SK-N-SH (cell line): Measurements from ENCODE around the gene THSD4. TPM values are rescaled to one million over a fixed set of nuclear protein-coding genes. Genes with fewer than 3 reads are reported as not detected.

Experiments used
- CTCF ChIA-PET: fragments of 300-600, 350-600 bp; formaldehyde crosslinking; extraction: SDS; loops from one replicate; lab custom pipeline; 2021; lab: Yijun Ruan, JAX
- POLR2A ChIA-PET: fragments of 350-600 bp; sonication (Branson Sonifier 250); formaldehyde crosslinking; extraction: SDS; loops from one replicate; lab custom pipeline; 2020; ENCODE audit warnings: antibody characterized with exemption, inconsistent platforms; lab: Yijun Ruan, JAX
- DNase-seq: peaks from one replicate; pipeline ENCODE4 v3.0.0; 2012
- H2AFZ ChIP-seq: fragments of 200-600 bp; sonication (generic); 2 replicates; pipeline ENCODE4 v1.8.1; 2016; ENCODE audit warnings: antibody characterized with exemption, mild to moderate bottlenecking, low read depth
- H3F3A ChIP-seq: fragments of 200-600 bp; sonication (generic); replicated peaks from 2 replicates; pipeline ENCODE3; 2016; ENCODE audit warnings: antibody characterized with exemption, mild to moderate bottlenecking; ENCODE audit not compliant: insufficient read depth
- H3K27ac ChIP-seq, 2 experiments: fragments of 200-500 bp in 1 of 2; fragments of 200-600 bp in 1 of 2; sonication (Bioruptor generic) in 1 of 2; sonication (generic), shearing (Covaris generic) in 1 of 2; 2 replicates each; pipeline versions ENCODE4 v1.5.1 to v1.6.1; 2014 to 2016; ENCODE audit warnings: low read depth in 2 of 2, inconsistent platforms in 1 of 2, low read length in 1 of 2, mild to moderate bottlenecking in 1 of 2, mixed read lengths in 1 of 2
- H3K27me3 ChIP-seq: fragments of 200-600 bp; sonication (generic), shearing (Covaris generic); 2 replicates; pipeline ENCODE4 v1.6.1; 2016; ENCODE audit warnings: mixed run types; ENCODE audit not compliant: insufficient read depth
- H3K36me3 ChIP-seq, 2 experiments: fragments of 200-500 bp in 1 of 2; fragments of 200-600 bp in 1 of 2; sonication (Bioruptor generic) in 1 of 2; sonication (generic) in 1 of 2; replicated peaks in 1 of 2; 2 replicates each; pipeline versions ENCODE3 to v1.5.1; 2014 to 2016; ENCODE audit warnings: low read length in 1 of 2, mild to moderate bottlenecking in 1 of 2; ENCODE audit not compliant: insufficient read depth in 2 of 2, control insufficient read depth in 1 of 2
- H3K4me1 ChIP-seq, 2 experiments: fragments of 200-500 bp in 1 of 2; fragments of 200-600 bp in 1 of 2; sonication (Bioruptor generic) in 1 of 2; sonication (generic), shearing (Covaris generic) in 1 of 2; 2 replicates each; pipeline versions ENCODE4 v1.5.1 to v1.6.1; 2014 to 2016; ENCODE audit warnings: low read depth in 1 of 2, low read length in 1 of 2, mixed run types in 1 of 2; ENCODE audit not compliant: insufficient read depth in 2 of 2, control insufficient read depth in 1 of 2
- H3K4me2 ChIP-seq: fragments of 200-600 bp; sonication (generic), shearing (Covaris generic); 2 replicates; pipeline ENCODE4 v1.6.1; 2017; ENCODE audit warnings: mixed run types
- H3K4me3 ChIP-seq, 2 experiments: fragments of 200-500 bp in 1 of 2; fragments of 200-600 bp in 1 of 2; sonication (Bioruptor generic) in 1 of 2; sonication (generic), shearing (Covaris generic) in 1 of 2; 2 replicates each; pipeline versions ENCODE4 v1.5.1 to v1.8.1; 2014 to 2016; ENCODE audit warnings: low read depth in 2 of 2, inconsistent platforms in 1 of 2, low read length in 1 of 2, mild to moderate bottlenecking in 1 of 2, mixed read lengths in 1 of 2, moderate library complexity in 1 of 2
- H3K79me2 ChIP-seq: fragments of 200-600 bp; sonication (generic); 2 replicates; pipeline ENCODE4 v1.8.1; 2017; ENCODE audit warnings: mild to moderate bottlenecking; ENCODE audit not compliant: insufficient read depth
- H3K9ac ChIP-seq: fragments of 200-600 bp; sonication (generic); 2 replicates; pipeline ENCODE4 v1.6.1; 2017; ENCODE audit warnings: mixed run types
- H3K9me2 ChIP-seq: fragments of 200-600 bp; sonication (generic); 2 replicates; pipeline ENCODE4 v1.6.1; 2017; ENCODE audit warnings: mixed run types
- H3K9me3 ChIP-seq: fragments of 200-600 bp; sonication (generic); 2 replicates; pipeline ENCODE4 v1.6.1; 2017; ENCODE audit warnings: mixed run types, mild to moderate bottlenecking, moderate library complexity
- H4K20me1 ChIP-seq: fragments of 200-600 bp; sonication (generic); 2 replicates; pipeline ENCODE4 v1.6.1; 2017; ENCODE audit warnings: mild to moderate bottlenecking, mixed run types; ENCODE audit not compliant: insufficient read depth
- CHD2 ChIP-seq: fragments of 150-350 bp; IDR thresholded peaks from 2 replicates; pipeline ENCODE4 v1.6.1; 2018; ENCODE audit warnings: low read length; ENCODE audit not compliant: partially characterized antibody
- CTCF ChIP-seq: fragments of 200-600 bp; sonication (generic); IDR thresholded peaks from 2 replicates; pipeline ENCODE4 v1.6.1; 2017; ENCODE audit warnings: antibody characterized with exemption, mild to moderate bottlenecking, moderate library complexity
- ELF1 ChIP-seq: IDR thresholded peaks from 2 replicates; pipeline ENCODE4 v1.4.0; 2012
- EZH2phosphoT487 ChIP-seq: fragments of 200-600 bp; sonication (generic); IDR thresholded peaks from 2 replicates; pipeline ENCODE4 v1.6.1; 2017; ENCODE audit warnings: low read depth, mixed run types, mild to moderate bottlenecking, antibody characterized with exemption, moderate library complexity, borderline replicate concordance
- FOSL2 ChIP-seq: IDR thresholded peaks from 2 replicates; pipeline ENCODE4 v1.4.0; 2012; ENCODE audit warnings: low read depth, mild to moderate bottlenecking, moderate library complexity, borderline replicate concordance
- GABPA ChIP-seq: IDR thresholded peaks from 2 replicates; pipeline ENCODE4 v1.4.0; 2012; ENCODE audit warnings: low read depth, mild to moderate bottlenecking
- JUND ChIP-seq: IDR thresholded peaks from 2 replicates; pipeline ENCODE4 v1.4.0; 2012
- MAX ChIP-seq: IDR thresholded peaks from 2 replicates; pipeline ENCODE4 v1.4.0; 2012; ENCODE audit warnings: low read depth
- PBX3 ChIP-seq: IDR thresholded peaks from 2 replicates; pipeline ENCODE4; 2012
- RCOR1 ChIP-seq: fragments of 150-350 bp; IDR thresholded peaks from 2 replicates; pipeline ENCODE4 v1.6.1; 2017; ENCODE audit warnings: antibody characterized with exemption, low read length
- TAF1 ChIP-seq: IDR thresholded peaks from 2 replicates; pipeline ENCODE4 v1.6.1; 2012; ENCODE audit warnings: low read depth, mild to moderate bottlenecking, low read length, moderate library complexity, borderline replicate concordance
- TCF12 ChIP-seq: IDR thresholded peaks from 2 replicates; pipeline ENCODE4 v1.4.0; 2012
- USF1 ChIP-seq: IDR thresholded peaks from 2 replicates; pipeline ENCODE4 v1.4.0; 2012; ENCODE audit warnings: low read depth, borderline replicate concordance
- WGBS: methylation state at CpG from one replicate; pipeline ENCODE4 v1.1.6; 2017; ENCODE audit warnings: low lambda C conversion rate; 5-methylcytosine and 5-hydroxymethylcytosine counted together
- polyA plus RNA-seq, 3 experiments: library from polyadenylated mRNA; depleted of rRNA; stranded (reverse); fragments of >200 nt; gene quantifications; 2 replicates each; pipeline ENCODE4 v1.2.3, GENCODE V29; 2012
- TF ChIP-seq, protein P1 (sequence below): fragments of 150-350 bp; IDR thresholded peaks from 2 replicates; pipeline ENCODE4 v1.6.1; 2017; ENCODE audit warnings: antibody characterized with exemption, low read length, low read depth, borderline replicate concordance

THSD4 gene
- polyA plus RNA-seq, 1 of the 3 experiments (the other 2 are of a cell fraction): 79.1 TPM

- TF ChIP-seq FOSL2 (no peak), MAX (no peak), ELF1 (no peak)
Observed at GRCh38 chr15:71385026-71385425, 269.8 kb downstream of the THSD4 start (continued).

- Histone ChIP-seq H3K27me3 (no peaks in the 10 kb centered on the region), H3K4me1 (peaks cover 0 to 3% of the 10 kb centered on the region in 2 experiments; a peak in 1 of 4 replicates), H3K36me3 (no peaks in the 10 kb centered on the region), H3K9me3 (no peaks in the 10 kb centered on the region), H3K27ac (no peak overlapping the region), H3K9me2 (no peaks in the 10 kb centered on the region), H3K79me2 (no peaks in the 10 kb centered on the region; the same call in 1 of the 2 replicates), H3F3A (no peaks in the 10 kb centered on the region), H2AFZ (no peak overlapping the region), H3K9ac (no peak overlapping the region), H3K4me3 (no peak overlapping the region), H4K20me1 (no peaks in the 10 kb centered on the region), H3K4me2 (no peak overlapping the region)
- POLR2A ChIA-PET: no interaction called here
- DNase-seq: no peak
- CTCF ChIA-PET: interaction anchor here (1.0 to 5.3 kb wide), 20 partner anchors 9 to 419 kb away, joined by 3 to 69 read pairs (median 6); partner anchors contain the start of gene THSD4
- TF ChIP-seq CTCF: no peak
- TF ChIP-seq ELF1: no peak
- TF ChIP-seq CHD2: no peak
- TF ChIP-seq, protein P1, sequence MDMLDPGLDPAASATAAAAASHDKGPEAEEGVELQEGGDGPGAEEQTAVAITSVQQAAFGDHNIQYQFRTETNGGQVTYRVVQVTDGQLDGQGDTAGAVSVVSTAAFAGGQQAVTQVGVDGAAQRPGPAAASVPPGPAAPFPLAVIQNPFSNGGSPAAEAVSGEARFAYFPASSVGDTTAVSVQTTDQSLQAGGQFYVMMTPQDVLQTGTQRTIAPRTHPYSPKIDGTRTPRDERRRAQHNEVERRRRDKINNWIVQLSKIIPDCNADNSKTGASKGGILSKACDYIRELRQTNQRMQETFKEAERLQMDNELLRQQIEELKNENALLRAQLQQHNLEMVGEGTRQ: no peak
- WGBS: 93% methylated on average over 4 of the region's 5 CpGs
Observed at GRCh38 chr15:71385457-71385856, 270.2 kb downstream of the THSD4 start.

GRCh38 chr15:71386005-71386404 is 270.7 kb downstream of the THSD4 start:
- Histone ChIP-seq H3K27me3 (no peaks in the 10 kb centered on the region), H3K36me3 (no peaks in the 10 kb centered on the region), H3K4me3 (no peak overlapping the region), H3K9me2 (no peaks in the 10 kb centered on the region), H3K4me1 (peaks cover 0 to 3% of the 10 kb centered on the region in 2 experiments; a peak in 1 of 4 replicates), H3K79me2 (no peaks in the 10 kb centered on the region; the same call in 1 of the 2 replicates), H3K9me3 (no peaks in the 10 kb centered on the region), H3K4me2 (no peak overlapping the region), H2AFZ (no peak overlapping the region), H3K27ac (no peak overlapping the region), H3F3A (no peaks in the 10 kb centered on the region), H3K9ac (no peak overlapping the region), H4K20me1 (no peaks in the 10 kb centered on the region)
- WGBS: 72% methylated on average over 2 of the region's 2 CpGs
- TF ChIP-seq RCOR1 (no peak), GABPA (no peak), TCF12 (no peak), TAF1 (no peak), EZH2phosphoT487 (no peak), PBX3 (no peak), ELF1 (no peak), FOSL2 (no peak), USF1 (no peak), JUND (no peak)
- POLR2A ChIA-PET: no interaction called here
- DNase-seq: no peak
- CTCF ChIA-PET: interaction anchor here (0.6 to 5.3 kb wide), 43 partner anchors 8 to 534 kb away, joined by 3 to 69 read pairs (median 4); partner anchors contain the start of gene THSD4
